ENCODE measurements around the gene SPG7. TPM values are rescaled to one million over a fixed set of nuclear protein-coding genes. Genes with fewer than 3 reads are reported as not detected.

SPG7 gene
- total RNA-seq, result 70.1 and 84.7 TPM in 2 replicates

GRCh38 chr16:89507834-89508590 is at the start of gene SPG7:
Gene SPG7 (plus strand): TSS chr16:89508403. CDS start chr16:89508418, 15 bp downstream.

GRCh38 chr16:89490439-89491237 is 17.6 kb upstream of the SPG7 start, which contains the start of gene ANKRD11:
Gene ANKRD11 (minus strand): TSS chr16:89490561. CDS start chr16:89317019, 173,542 bp downstream.

GRCh38 chr16:89560378-89561141 is 52.4 kb downstream of the SPG7 start, which contains the start of gene RPL13:
Gene RPL13 (plus strand): TSS chr16:89560682. CDS start chr16:89560960, 278 bp downstream.

DNA sequence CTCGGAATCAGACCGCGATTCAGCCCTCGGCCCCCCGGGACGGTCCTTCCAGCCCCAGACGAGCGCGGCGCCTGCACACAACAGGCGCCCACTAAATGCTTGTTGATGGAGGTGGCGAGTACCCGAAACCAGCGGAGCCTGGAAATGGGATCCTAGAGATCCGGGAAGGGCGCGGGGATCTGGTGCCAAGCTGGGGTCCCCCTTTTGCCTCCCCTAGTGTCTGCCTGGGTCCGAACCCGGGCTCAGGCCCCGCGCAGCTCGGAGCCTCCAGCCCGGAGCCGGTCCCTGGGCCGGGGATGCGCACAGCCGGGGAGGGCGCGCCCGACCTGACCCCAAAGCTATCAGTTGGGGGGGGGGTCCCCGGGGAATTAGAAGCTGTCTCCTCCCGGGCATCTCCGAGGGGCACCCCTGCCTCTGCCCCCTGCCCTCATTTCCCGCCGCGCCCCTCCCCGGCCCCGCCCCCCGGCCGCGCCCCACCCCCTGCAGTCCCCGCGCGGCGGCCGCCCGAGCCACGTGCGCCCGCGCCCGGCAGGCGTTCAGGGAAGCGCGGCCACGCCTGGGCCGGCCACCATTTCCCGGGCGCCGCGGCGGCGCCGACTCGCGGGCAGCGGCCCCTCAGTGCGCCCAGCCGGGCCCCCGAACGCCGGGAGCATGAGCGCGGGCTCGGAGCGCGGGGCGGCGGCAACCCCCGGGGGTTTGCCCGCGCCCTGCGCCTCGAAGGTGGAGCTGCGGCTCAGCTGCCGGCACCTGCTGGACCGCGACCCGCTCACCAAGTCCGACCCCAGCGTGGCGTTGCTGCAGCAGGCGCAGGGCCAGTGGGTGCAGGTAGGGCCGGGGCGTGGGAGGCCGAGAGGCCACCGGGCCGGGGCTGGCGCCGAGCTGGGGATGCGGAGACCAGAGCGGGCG is 67.3 kb downstream of the SPG7 start, which contains the start of gene CPNE7:
Gene CPNE7 (plus strand): TSS at position 512 of the 906 bp plus-strand sequence. CDS start 140 bp downstream, at position 652.

Other genes starting within 250 kb of the SPG7 start
- 48.1 and 50.6 TPM in 2 replicates for gene ANKRD11, start 17.8 kb upstream of the SPG7 start, total RNA-seq
- 6,182 and 10,475 TPM in 2 replicates for gene RPL13, start 52.3 kb downstream of the SPG7 start, total RNA-seq
- 5.1 and 20.9 TPM in 2 replicates for gene CPNE7, start 67.4 kb downstream of the SPG7 start, total RNA-seq
- not detected in 2 replicates for gene DPEP1, start 105.2 kb downstream of the SPG7 start, total RNA-seq
- 126 and 154 TPM in 2 replicates for gene CHMP1A, start 149.3 kb downstream of the SPG7 start, total RNA-seq
- 4.0 and 6.3 TPM in 2 replicates for gene SPATA33, start 149.4 kb downstream of the SPG7 start, total RNA-seq
- 29.1 and 30.2 TPM in 2 replicates for gene CDK10, start 178.3 kb downstream of the SPG7 start, total RNA-seq
- gene SPATA2L, start 193.3 kb downstream of the SPG7 start, total RNA-seq, result 14.0 and 23.2 TPM in 2 replicates
- 4.1 and 6.0 TPM in 2 replicates for gene VPS9D1, start 212.5 kb downstream of the SPG7 start, total RNA-seq
- 8.1 and 15.2 TPM in 2 replicates for gene ZNF276, start 213.1 kb downstream of the SPG7 start, total RNA-seq